ENCODE data around the gene STING1. TPM values are rescaled to one million over a fixed set of nuclear protein-coding genes. Genes with fewer than 3 reads are reported as not detected.
A peak's percentile ranks its signal among the peaks of the same experiment; 100 is the strongest.
"Not testable (repeated sequence)": the region's sequence is repeated elsewhere in the genome, so short reads cannot be mapped to it uniquely, and the experiment has no call there.

STING1 gene
- total and polyA plus RNA-seq, 7 experiments from 2014 or later = 84.6 to 213 (median 130) TPM

DNA sequence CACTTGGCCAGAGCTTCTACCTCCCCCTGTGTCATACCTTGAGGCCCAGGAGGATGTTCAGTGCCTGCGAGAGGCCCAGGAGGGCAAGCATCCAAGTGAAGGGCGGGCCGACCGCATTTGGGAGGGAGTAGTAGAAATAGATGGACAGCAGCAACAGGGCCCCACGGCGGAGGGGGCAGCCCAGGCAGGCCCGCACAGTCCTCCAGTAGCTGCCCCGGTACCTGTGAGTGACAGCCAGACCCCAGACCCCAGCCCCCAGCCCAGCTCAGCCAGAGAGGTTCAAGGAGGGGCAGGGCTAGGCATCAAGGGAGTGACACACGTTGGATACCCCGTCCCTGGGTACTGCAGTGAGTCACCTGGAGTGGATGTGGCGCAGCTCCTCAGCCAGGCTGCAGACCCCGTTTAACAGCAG, 1.4 kb downstream of the STING1 start:
- H3K9me3 ChIP-seq (ENCODE audit: control insufficient read depth in 2 of 3, low read length in 3 of 3) = no peaks in the 10 kb centered on the region
- ChIA-PET POLR2A (interaction anchor here (1.4 to 7.2 kb wide), 15 partner anchors 10 to 139 kb away, joined by 5 to 83 read pairs (median 8); partner anchors contain the start of genes DNAJC18, PAIP2, SMIM33 and UBE2D2), CTCF (interaction anchor here (1.0 to 4.0 kb wide), 6 partner anchors 10 to 64 kb away, joined by 3 to 26 read pairs (median 6); partner anchors contain the start of gene SMIM33)
- peak overlapping the region; percentile 80 for H3K27ac ChIP-seq (ENCODE audit: low read depth, low read length)
- intact Hi-C loops (cut with micrococcal nuclease) = loop anchor here in 1 of 2 donors (1.0 kb wide), 1 partner anchor 12 kb away; no protein-coding TSS in a partner anchor
- H3K36me3 ChIP-seq (ENCODE audit: control insufficient read depth in 2 of 3, insufficient read depth in 3 of 3, low read length in 3 of 3) = peaks cover 4 to 37% (median 15%) of the 10 kb centered on the region in 3 experiments
- Mint-ChIP-seq H3K4me3 (peak overlapping the region; percentile 86 to 99 (median 94)), H3K4me1 (peaks cover 26 to 54% (median 44%) of the 10 kb centered on the region in 7 donors), H3K36me3 (peaks cover 0 to 26% (median 16%) of the 10 kb centered on the region in 5 donors), H3K9me3 (no peaks in the 10 kb centered on the region), H3K27me3 (no peaks in the 10 kb centered on the region), H3K27ac (peak overlapping the region; percentile 94 to 99 (median 96))
- DNase-seq = peak in 2 of 9 donors; percentile 18 to 40
- H3K4me1 ChIP-seq (ENCODE audit: control insufficient read depth in 2 of 2, insufficient read depth in 2 of 2, low read length in 2 of 2) = peaks cover 23 to 33% of the 10 kb centered on the region in 2 donors
- H3K4me3 ChIP-seq (ENCODE audit: low read length) = peak overlapping the region; percentile 87
- peak; percentile 21 for ATAC-seq
- H3K27me3 ChIP-seq (ENCODE audit: control insufficient read depth in 2 of 2, insufficient read depth in 2 of 2, low read length in 2 of 2) = no peaks in the 10 kb centered on the region

GRCh38 chr5:139479729-139480128, 2.8 kb downstream of the STING1 start:
- H3K27me3 ChIP-seq (ENCODE audit: control insufficient read depth in 2 of 2, insufficient read depth in 2 of 2, low read length in 2 of 2); H3K4me3 ChIP-seq (ENCODE audit: low read length); H3K27me3 Mint-ChIP-seq; ATAC-seq; H3K9me3 Mint-ChIP-seq; H3K9me3 ChIP-seq (ENCODE audit: control insufficient read depth in 2 of 3, low read length in 3 of 3); intact Hi-C loops (cut with micrococcal nuclease); DNase-seq: not testable (repeated sequence)
- ChIA-PET CTCF (interaction anchor here (1.3 to 4.0 kb wide), 2 partner anchors 33 to 57 kb away, joined by 3 to 26 read pairs; no protein-coding TSS in a partner anchor), POLR2A (interaction anchor here (0.7 to 7.2 kb wide), 5 partner anchors 9 to 55 kb away, joined by 3 to 83 read pairs (median 54); partner anchors contain the start of genes DNAJC18 and SMIM33)
- Histone ChIP-seq H3K36me3 (ENCODE audit: control insufficient read depth in 2 of 3, insufficient read depth in 3 of 3, low read length in 3 of 3) (peaks cover 4 to 42% (median 17%) of the 10 kb centered on the region in 3 experiments), H3K27ac (ENCODE audit: low read depth, low read length) (peak overlapping the region; percentile 49), H3K4me1 (ENCODE audit: control insufficient read depth in 2 of 2, insufficient read depth in 2 of 2, low read length in 2 of 2) (peaks cover 37 to 47% of the 10 kb centered on the region in 2 donors)
- peaks cover 39 to 68% (median 57%) of the 10 kb centered on the region in 7 donors for H3K4me1 Mint-ChIP-seq
- H3K36me3 Mint-ChIP-seq = peaks cover 3 to 37% (median 28%) of the 10 kb centered on the region in 5 donors
- peak overlapping the region in 3 of 9 donors; percentile 20 to 95 (median 83) for H3K27ac Mint-ChIP-seq
- peak overlapping the region in 2 of 10 donors; percentile 56 to 69 for H3K4me3 Mint-ChIP-seq

GRCh38 chr5:139478657-139479423, 3.7 kb downstream of the STING1 start:
- intact Hi-C loops (cut with micrococcal nuclease); H3K27me3 ChIP-seq (ENCODE audit: control insufficient read depth in 2 of 2, insufficient read depth in 2 of 2, low read length in 2 of 2); H3K9me3 Mint-ChIP-seq; H3K4me3 ChIP-seq (ENCODE audit: low read length); H3K9me3 ChIP-seq (ENCODE audit: control insufficient read depth in 2 of 3, low read length in 3 of 3); DNase-seq; ATAC-seq; H3K27me3 Mint-ChIP-seq: not testable (repeated sequence)
- H3K4me1 Mint-ChIP-seq = peaks cover 41 to 77% (median 64%) of the 10 kb centered on the region in 7 donors
- peak overlapping the region; percentile 53 to 80 (median 62) for H3K4me3 Mint-ChIP-seq
- H3K4me1 ChIP-seq (ENCODE audit: control insufficient read depth in 2 of 2, insufficient read depth in 2 of 2, low read length in 2 of 2) = peaks cover 38 to 56% of the 10 kb centered on the region in 2 donors
- H3K27ac Mint-ChIP-seq = peak overlapping the region; percentile 21 to 94 (median 83)
- H3K36me3 ChIP-seq (ENCODE audit: control insufficient read depth in 2 of 3, insufficient read depth in 3 of 3, low read length in 3 of 3) = peaks cover 4 to 42% (median 17%) of the 10 kb centered on the region in 3 experiments
- ChIA-PET CTCF (interaction anchor here (0.7 to 1.3 kb wide), 2 partner anchors 9 to 56 kb away, joined by 3 read pairs; no protein-coding TSS in a partner anchor), POLR2A (interaction anchor here (0.6 to 7.2 kb wide), 9 partner anchors 8 to 457 kb away, joined by 3 to 83 read pairs (median 4); partner anchors contain the start of genes DNAJC18 and SMIM33)
- peak overlapping the region; percentile 49 for H3K27ac ChIP-seq (ENCODE audit: low read depth, low read length)
- H3K36me3 Mint-ChIP-seq = peaks cover 3 to 38% (median 28%) of the 10 kb centered on the region in 5 donors

DNA sequence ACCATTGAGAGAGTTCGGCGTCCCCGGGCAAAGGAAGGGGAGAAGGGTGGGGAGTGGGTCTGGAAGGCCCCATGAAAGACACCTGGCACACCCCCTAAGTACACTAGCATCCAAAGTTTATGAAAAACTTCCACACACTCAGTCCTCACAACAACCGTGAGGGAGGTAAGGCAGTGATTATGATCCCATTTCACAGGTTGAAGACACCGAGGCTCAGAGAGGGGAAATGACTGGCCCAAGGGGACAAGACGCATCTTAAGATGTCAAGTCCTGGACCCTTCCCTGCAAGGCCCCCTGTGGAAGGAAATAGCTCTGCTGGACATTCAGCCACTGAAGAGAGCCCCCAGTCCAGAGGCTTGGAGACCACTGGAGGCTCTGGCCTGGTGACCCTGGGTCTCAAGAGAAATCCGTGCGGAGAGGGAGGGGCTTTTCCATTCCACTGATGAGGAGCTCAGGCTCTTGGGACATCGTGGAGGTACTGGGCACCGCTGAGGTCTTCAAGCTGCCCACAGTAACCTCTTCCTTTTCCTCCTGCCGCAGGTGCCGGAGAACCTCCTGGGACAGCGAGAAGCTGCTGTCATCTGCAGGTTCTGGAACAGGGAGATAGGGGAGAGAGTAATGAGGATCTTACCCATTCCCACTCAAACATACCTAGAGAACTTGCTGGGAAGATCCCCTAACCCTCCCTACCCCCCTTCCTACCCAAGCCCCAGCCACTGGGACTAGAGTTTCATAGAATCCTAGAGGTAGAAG, 6.5 kb downstream of the STING1 start:
- peaks cover 3 to 37% (median 28%) of the 10 kb centered on the region in 5 donors for H3K36me3 Mint-ChIP-seq

DNA sequence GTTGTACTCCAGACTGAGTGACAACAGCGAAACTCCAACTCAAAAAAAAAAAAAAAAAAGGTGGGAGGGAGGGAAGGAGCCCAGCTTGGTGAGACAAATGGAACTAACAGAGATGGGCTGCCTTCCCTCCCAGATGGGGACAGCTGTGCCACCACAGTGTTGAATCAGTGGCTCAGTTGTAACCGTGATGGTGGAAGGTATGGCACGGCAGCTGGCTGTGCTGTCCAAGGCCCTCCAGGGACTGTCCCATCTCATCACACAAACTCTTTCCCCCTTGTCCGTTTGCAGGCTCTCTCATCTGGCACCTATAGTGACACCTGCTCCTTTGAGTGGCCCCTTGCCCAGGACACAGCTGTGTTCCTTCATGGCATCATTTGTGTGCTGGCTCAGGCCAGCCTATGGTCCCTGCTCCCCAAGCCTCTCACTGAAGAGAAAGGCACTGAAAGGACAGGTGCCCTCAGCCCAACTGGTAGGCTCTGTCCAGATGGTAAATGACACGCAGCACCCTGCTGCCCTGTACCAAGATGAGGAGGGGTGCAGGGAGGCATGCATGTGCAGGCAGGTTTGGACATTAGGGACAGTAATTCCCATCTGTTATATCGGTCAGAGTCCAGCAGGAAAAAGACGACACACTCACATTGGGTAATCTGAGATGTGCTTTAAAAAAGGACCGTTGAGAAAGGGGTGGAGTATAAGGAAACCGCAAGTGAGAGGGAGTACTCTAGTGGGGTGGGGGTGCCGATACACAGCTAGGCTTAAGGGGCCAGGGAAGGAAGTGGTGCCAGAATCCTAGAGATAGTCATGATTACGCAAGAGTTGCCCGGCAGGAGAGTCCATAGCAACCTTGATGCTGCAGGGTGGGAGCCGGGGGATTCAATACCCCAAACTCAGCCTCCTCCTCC, 7.4 kb downstream of the STING1 start:
- Histone ChIP-seq H3K27ac (ENCODE audit: low read depth, low read length) (peak overlapping the region; percentile 64), H3K9me3 (ENCODE audit: control insufficient read depth in 2 of 3, low read length in 3 of 3) (no peaks in the 10 kb centered on the region), H3K4me1 (ENCODE audit: control insufficient read depth in 2 of 2, insufficient read depth in 2 of 2, low read length in 2 of 2) (peaks cover 37 to 76% of the 10 kb centered on the region in 2 donors), H3K27me3 (ENCODE audit: control insufficient read depth in 2 of 2, insufficient read depth in 2 of 2, low read length in 2 of 2) (no peaks in the 10 kb centered on the region), H3K36me3 (ENCODE audit: control insufficient read depth in 2 of 3, insufficient read depth in 3 of 3, low read length in 3 of 3) (peaks cover 4 to 35% (median 12%) of the 10 kb centered on the region in 3 experiments), H3K4me3 (ENCODE audit: low read length) (peak overlapping the region; percentile 42)
- H3K27me3 Mint-ChIP-seq = no peaks in the 10 kb centered on the region
- no peaks in the 10 kb centered on the region for H3K9me3 Mint-ChIP-seq
- H3K4me3 Mint-ChIP-seq = peak overlapping the region; percentile 49 to 97 (median 68)
- POLR2A ChIA-PET = interaction anchor here (0.6 to 8.4 kb wide), 10 partner anchors 7 to 42 kb away, joined by 4 to 83 read pairs (median 4); partner anchors contain the start of genes DNAJC18, ECSCR and STING1
- CTCF ChIA-PET = interaction anchor here (0.6 to 2.1 kb wide), 4 partner anchors 35 to 300 kb away, joined by 3 to 7 read pairs (median 4); no protein-coding TSS in a partner anchor
- intact Hi-C loops (cut with micrococcal nuclease) = loop anchor here (1.0 to 5.0 kb wide), 4 partner anchors 7 to 52 kb away; partner anchors contain the start of genes DNAJC18 (in 1 of the 2) and STING1 (in 1 of the 2)
- H3K4me1 Mint-ChIP-seq = peaks cover 60 to 92% (median 80%) of the 10 kb centered on the region in 7 donors
- DNase-seq (peak in 4 of 9 donors; percentile 40 to 48 (median 44)), ATAC-seq (peak; percentile 74)
- H3K27ac Mint-ChIP-seq = peak overlapping the region; percentile 30 to 98 (median 88)
- H3K36me3 Mint-ChIP-seq = peaks cover 0 to 29% (median 20%) of the 10 kb centered on the region in 5 donors

More for the DNA sequence above, 6.5 kb downstream of the STING1 start:
- no peaks in the 10 kb centered on the region for H3K27me3 Mint-ChIP-seq
- DNase-seq = no peak
- Histone ChIP-seq H3K36me3 (ENCODE audit: control insufficient read depth in 2 of 3, insufficient read depth in 3 of 3, low read length in 3 of 3) (peaks cover 4 to 41% (median 17%) of the 10 kb centered on the region in 3 experiments), H3K4me1 (ENCODE audit: control insufficient read depth in 2 of 2, insufficient read depth in 2 of 2, low read length in 2 of 2) (peaks cover 36 to 76% of the 10 kb centered on the region in 2 donors), H3K27ac (ENCODE audit: low read depth, low read length) (peak overlapping the region; percentile 64), H3K27me3 (ENCODE audit: control insufficient read depth in 2 of 2, insufficient read depth in 2 of 2, low read length in 2 of 2) (no peaks in the 10 kb centered on the region), H3K9me3 (ENCODE audit: control insufficient read depth in 2 of 3, low read length in 3 of 3) (no peaks in the 10 kb centered on the region), H3K4me3 (ENCODE audit: low read length) (no peak overlapping the region)
- H3K4me1 Mint-ChIP-seq = peaks cover 59 to 92% (median 80%) of the 10 kb centered on the region in 7 donors
- H3K27ac Mint-ChIP-seq = peak overlapping the region; percentile 23 to 98 (median 88)
- H3K4me3 Mint-ChIP-seq = peak overlapping the region in 9 of 10 donors; percentile 25 to 97 (median 69)
- no peaks in the 10 kb centered on the region for H3K9me3 Mint-ChIP-seq
- POLR2A ChIA-PET = interaction anchor here (0.6 to 4.7 kb wide), 8 partner anchors 14 to 41 kb away, joined by 4 to 36 read pairs (median 4); partner anchors contain the start of gene ECSCR
- CTCF ChIA-PET = interaction anchor here (1.1 to 2.1 kb wide), 3 partner anchors 34 to 53 kb away, joined by 3 to 7 read pairs (median 4); no protein-coding TSS in a partner anchor
- intact Hi-C loops (cut with micrococcal nuclease) = loop anchor here in 1 of 2 donors (1.0 to 2.0 kb wide), 2 partner anchors 37 to 53 kb away; partner anchors contain the start of gene DNAJC18
- no peak for ATAC-seq

Measured in naive thymus-derived CD4-positive, alpha-beta T cell (primary cell).